ENCODE data around the gene CYYR1.

GRCh38 chr21:26553898-26554297 is 19.2 kb downstream of the CYYR1 start:
- TF ChIP-seq POLR2AphosphoS5 (IDR thresholded peaks at IDR 0.05) (no peak), CTCF (IDR thresholded peaks at IDR 0.05) (no peak), EP300 (IDR thresholded peaks at IDR 0.05) (no peak)

Measured in upper lobe of left lung (tissue), 4 donors.